GM19238 (cell line): ENCODE measurements around the gene CYTH3.
"Not testable (repeated sequence)": the region's sequence is repeated elsewhere in the genome, so short reads cannot be mapped to it uniquely, and the experiment has no call there.

Source experiments
- DNase-seq: peaks from one replicate; pipeline ENCODE4 v3.0.0; 2011; ENCODE audit warnings: low spot score; ENCODE audit not compliant: insufficient read length

The CYTH3 gene

DNA sequence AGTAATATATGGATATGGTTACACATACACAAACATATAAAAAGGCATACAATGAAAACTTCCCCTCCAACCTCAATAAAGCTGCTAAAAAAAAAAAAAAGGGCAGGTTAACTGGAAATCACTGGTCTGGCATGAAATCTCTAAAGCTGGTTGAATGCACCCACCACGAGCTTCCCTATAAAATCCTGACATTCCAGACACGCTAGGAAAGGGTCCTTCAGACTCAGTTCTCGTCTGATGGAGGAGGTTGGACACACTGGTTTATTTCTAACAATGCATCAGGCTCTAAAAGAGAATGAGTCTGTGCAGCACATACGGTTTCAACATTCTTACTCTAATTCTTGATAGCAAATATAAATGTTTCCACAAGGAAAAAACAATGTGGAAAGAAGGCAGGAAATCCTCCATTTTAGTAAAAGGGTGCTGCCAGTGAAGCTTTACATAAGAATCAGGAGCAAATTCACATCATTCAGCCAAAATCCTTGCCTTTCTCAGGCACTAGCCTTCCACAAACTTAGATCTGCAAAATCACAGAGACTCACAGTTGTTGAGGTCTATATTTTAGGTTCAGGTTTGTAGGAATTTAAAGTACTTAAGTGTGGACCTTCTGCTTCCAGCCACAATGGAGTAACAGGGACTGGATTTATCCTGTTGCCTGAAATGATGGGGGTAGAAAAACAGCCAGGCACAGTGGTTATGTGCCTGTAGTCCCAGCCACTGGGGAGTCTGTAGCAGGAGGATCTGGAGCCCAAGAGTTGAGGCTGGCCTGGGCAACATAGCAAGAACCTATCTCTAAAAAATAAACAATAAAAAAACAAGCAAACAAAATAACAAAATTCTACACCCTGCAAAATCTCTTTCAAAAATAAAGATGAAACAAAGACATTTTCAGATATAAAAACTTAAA is 73.5 kb downstream of the CYTH3 start:
- no peak for DNase-seq

DNA sequence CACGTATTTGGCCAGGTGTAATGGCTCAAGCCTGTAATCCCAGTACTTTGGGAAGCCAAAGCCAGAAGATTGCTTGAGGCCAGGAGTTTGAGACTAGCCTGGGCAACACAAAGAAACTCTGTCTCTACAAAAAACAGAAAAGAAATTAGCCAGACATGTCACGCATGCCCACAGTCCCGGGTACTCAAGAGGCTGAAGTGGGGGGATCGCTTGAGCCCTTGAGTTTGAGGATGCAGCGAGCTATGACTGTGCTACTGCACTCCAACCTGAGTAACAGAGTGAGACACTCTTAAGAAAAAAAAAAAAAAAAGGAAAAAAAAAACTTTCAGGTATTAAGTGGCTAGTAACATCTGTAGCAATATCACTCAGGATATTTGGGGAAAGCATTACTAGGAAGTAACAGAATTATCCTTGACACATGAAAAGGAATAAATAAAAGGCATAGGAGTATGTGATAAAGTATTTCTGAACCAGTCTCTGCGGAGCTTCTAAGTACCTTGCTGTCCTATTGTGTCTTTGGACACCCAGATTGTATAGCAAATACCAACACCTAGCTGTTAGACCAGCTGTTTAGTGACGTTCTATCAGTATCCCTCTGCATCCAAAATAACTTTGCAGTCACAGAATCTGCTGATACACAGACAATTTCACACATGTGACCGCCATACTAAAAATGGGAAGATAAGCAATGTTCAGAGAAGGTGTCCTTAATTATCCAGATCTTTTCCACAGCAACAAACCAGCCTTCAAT is 74.4 kb downstream of the CYTH3 start:
- no peak for DNase-seq

DNA sequence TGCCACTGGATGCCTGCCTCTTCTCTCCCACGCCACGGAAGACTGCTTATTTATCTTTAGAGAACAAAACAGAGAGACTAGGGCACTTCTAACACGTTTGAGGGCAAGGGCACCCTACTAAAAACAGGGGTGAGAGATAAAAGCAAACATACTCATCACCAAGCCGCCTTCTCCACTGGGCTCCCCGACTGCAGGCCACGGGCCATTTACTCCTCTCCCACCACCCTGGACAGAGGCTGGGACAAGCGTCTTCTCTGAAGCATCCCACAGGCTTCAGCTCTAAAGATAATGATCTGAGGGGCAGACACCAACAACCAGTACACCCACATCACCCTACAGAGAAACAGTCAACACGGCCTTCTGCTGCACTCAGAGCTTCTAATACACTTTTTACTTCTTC is 78.7 kb downstream of the CYTH3 start:
- no peak for DNase-seq

DNA sequence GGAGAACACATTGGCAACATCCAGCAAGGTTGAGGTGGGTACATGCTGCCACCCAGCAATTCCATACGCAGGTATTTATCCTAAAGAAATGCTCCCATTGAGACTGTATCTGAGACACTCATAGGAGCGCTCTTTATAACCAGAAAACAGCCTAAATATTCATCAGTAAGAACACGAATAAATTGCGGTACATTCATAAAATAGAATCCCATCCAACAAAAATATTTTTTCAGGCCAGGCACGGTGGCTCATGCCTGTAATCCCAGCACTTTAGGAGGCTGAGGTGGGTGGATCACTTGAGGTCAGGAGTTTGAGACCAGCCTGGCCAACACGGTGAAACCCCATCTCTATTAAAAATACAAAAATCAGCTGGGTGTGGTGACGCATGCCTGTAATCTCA is 81.9 kb downstream of the CYTH3 start:
- DNase-seq, result not testable (repeated sequence)

DNA sequence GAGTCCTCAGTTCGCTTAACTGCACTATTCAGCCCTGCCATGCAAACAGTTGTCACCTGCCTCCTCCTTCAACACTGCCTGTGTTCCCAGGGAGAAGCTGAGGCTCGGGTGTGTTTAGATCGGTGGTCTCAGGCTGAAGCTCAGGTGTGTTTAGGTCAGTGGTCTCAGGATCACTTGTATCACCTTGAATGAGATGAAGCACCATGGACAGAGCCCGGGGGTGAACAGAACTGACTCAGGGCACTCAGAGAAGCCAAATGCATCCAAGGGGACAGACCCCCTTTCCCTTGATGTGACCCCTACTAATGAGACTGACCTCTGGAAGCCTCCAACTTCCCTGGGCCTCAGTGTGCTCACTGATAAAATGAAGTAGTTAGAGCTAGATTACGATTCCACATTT is 84.0 kb downstream of the CYTH3 start:
- no peak for DNase-seq

DNA sequence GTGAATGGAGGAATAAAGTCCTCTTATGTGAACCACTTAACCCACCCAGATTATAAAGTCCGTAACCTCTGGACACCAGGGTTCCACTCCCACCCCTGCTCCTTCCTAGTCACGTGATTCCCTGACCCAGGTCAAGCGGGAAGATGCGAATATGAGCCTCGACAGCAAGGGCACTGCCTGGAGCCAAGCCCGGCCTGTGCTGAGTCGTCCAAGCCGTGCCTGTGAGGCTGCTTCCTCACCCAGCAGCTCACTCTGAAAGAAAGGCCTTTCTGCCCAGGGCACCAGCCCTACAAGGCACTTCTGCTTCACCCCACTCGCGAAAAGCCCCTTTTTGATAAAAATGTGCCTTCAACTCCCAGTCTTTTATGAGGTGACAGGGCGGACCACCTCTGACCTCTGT is 85.8 kb downstream of the CYTH3 start:
- DNase-seq, result no peak

DNA sequence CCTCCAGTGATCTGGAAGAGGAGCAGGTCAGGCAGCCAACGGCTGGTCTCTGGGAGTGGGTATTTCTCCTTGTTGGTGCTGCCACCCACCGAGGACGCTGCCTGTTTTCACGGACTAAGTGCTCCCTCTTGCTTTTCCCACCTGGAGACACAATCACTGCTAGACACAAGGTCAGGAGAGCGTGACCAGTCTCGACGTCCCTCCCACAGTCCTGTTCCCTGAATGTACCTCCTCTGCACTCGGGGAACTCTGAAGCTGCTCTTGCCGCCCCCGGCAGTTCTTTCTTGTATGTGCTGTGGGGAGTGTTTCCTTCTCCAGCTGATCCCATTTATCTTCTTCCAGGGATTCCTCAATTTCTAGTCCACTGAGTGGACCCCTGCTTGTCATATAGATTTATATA is 89.4 kb downstream of the CYTH3 start:
- DNase-seq, result no peak

DNA sequence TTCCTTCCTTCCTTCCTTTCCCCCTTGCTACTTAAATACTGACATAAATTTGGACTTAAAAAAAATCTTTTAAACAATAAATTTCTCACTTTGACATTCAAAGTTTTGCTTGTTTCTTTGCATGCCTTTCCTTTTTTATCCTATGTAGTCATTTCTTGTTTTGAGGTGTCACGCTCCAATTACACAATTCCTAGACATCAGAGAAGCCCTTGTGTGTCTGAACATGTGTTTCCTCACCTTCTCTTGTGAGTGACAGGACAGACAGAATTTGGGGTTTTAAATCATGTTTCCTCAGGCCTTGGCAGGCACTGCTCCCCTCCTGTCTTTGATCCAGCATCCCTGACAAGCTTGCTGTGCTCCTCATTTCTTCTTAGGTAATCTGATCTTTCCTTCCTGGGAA is 91.3 kb downstream of the CYTH3 start:
- no peak for DNase-seq

DNA sequence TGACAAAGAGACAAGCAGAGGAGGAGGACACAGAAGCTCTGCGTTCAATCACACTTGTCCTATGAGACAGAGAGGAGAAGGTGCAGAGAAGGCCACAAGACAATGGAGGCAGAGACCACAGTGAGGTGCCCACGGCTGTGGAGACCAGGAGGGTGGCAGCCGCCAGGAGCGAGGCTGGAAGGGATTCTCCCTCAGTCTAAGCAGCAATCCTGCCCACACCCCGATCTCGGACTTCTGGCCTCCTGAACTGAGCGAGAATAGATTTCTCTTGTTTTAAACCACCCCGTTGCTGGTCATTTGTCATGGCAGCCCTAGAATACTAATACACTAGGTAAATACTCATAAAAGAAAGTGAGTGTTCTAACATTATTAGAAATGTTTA is 92.1 kb downstream of the CYTH3 start:
- DNase-seq, result no peak

DNA sequence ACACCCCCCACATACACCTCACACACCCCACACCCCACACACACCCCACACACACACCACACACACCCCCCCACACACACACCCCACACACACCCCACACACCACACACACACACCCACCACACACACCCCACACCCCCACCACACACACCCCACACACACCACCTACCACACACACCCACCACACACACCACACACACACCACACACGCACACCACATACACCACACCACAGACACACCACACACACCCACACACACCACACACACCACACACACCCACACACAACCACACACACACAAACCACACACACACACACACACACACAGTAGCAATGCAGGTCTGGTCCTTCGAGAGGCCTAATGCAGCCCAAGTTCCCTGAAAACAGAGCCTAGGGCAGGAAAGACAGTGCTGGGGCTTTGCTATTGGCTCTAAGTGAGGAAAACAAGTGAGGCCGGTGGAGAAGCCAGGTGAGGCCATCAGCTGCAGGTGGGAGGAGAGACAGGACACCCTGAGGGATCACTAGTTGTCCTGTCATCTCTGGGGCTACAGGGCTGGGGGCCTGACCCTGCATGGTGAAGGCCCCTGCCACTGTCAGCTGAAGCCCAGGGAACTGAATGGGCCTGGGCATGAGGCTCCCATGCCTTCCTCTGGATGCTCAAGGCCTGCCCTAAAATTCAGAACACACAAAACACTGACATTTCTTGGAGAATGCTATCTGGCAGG is 92.6 kb downstream of the CYTH3 start:
- DNase-seq, result no peak

DNA sequence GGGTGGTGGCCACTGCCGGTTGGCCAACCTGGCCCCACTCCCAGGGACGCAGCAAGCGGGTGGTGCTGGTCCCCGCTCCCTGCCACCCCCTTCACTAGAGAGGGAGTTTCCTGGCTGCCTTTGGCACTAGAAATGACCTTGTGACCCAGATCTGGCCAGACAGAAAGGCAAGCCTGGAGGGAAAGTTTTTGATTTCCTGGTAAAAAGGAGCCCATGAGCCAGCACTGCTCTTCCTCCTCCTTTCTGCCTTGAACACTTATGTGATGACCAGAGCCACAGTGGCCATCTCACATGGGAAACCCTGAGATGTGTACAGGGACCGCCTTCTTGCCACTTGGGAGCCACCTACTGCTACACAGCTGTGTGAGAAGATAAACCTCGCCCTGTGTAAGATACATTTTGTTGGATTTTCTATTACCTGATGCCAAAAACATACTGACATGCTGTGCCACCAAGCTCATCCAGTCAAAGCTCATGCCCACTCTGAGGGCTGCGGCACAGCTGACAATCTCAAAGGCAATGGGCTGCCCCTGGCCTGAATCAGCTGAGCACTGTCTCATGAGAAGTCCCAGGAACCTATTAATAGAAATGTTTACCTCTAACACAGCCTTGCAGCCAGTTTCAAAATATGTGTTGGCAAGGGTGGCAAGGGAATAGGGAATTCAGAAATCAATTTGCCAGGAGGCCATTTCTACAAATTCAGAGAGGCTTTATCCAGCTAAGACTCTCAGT is 94.0 kb downstream of the CYTH3 start:
- no peak for DNase-seq

DNA sequence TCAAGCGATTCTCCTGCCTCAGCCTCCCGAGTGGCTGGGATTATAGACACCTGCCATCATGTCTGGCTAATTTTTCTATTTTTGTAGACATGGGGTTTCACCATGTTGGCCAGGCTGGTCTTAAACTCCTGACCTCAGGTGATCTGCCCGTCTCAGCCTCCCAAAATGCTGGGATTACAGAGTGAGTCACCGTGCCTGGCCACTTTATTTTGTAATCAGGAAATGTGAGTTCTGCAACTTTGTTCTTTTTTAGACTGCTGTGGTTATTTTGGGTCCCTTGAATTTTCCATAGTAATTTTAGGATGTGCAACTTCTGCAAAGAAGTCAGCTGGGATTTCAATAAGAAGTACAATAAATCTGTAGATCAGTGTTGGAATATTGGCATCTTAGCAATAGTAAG is 96.8 kb downstream of the CYTH3 start:
- DNase-seq, result no peak

DNA sequence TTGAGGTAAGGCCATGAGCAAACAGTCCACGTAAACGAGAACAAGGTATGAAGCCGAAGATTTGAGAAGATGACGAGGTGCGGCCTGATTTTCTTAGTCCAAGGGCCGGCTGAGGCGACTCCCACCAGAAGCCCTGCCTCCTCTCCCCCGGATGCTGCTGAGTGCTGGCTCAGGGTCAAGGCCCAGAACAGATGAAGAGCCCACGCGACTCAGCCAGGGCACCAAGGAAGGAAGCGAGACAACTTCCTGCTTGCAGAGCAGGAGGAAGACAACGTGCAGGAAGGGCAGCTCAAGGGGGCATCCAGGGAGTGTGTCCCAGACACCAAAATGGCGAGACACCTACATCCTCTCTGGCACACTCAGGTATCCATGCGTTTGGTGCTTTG is 99.5 kb downstream of the CYTH3 start:
- DNase-seq, result no peak

DNA sequence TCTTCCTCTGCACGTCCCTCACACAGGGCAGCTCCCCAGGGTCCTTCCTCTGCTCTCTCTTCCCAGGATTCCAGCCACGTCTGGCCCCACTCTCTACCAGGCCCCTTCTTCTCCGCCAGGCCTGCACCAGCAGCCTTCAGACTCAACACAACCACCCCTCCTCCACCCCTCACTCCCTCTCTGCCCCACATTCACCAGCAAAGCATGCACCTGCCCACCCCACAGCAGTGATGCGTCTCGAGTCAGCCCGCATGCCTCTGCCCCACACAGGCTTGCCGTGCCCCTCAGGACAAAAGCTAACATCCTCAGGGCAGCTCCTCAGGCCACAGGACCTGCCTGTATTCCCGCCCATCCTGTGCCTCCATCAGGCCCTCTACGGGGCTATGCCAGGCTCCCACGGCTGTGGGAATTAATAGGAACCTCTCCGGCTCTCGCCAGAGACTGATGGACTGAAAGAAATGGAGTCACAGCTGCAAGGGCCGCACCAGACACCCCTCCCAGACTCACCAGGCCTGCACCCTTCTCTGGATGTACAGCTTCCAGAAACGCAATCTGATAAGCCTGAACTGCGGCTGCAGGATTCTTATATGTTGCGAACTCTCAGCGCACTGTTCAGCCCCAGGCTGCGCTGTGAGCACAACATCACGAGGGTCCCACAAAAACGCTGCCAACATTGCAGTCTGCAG is 100.1 kb downstream of the CYTH3 start:
- no peak for DNase-seq

DNA sequence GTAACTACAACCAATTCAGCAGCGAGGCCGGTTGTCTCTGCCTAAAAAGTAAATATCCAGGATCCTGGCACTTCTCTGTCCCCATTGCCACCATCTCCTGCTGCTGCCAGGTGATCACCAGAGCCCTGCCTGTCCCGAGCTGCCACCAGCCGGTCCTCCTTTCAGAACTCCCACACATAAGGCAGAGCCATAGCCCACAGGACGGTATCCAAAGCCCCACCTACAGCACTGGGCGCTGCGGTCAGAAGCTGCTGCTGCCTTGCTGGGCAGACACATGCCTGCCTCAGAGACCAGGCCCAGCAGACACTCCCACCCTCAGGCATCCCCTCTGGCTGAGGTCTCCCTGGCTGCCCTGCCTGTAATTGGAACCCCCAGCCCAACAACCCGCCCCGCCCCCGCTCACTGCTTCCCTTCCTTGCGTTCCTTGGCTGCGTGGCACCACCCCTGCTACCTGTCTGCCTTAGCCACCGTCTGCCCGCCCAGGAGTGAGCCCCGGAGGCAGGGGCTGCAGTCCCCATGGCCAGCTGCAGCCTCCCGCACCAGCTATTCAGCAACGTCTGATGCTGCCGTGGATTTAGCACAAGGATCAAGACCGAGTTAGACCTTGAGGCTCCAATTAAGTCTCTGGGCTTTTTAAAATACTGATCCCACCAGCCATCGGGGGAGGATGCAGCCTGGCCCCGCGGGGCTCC is 100.7 kb downstream of the CYTH3 start:
- DNase-seq, result no peak

DNA sequence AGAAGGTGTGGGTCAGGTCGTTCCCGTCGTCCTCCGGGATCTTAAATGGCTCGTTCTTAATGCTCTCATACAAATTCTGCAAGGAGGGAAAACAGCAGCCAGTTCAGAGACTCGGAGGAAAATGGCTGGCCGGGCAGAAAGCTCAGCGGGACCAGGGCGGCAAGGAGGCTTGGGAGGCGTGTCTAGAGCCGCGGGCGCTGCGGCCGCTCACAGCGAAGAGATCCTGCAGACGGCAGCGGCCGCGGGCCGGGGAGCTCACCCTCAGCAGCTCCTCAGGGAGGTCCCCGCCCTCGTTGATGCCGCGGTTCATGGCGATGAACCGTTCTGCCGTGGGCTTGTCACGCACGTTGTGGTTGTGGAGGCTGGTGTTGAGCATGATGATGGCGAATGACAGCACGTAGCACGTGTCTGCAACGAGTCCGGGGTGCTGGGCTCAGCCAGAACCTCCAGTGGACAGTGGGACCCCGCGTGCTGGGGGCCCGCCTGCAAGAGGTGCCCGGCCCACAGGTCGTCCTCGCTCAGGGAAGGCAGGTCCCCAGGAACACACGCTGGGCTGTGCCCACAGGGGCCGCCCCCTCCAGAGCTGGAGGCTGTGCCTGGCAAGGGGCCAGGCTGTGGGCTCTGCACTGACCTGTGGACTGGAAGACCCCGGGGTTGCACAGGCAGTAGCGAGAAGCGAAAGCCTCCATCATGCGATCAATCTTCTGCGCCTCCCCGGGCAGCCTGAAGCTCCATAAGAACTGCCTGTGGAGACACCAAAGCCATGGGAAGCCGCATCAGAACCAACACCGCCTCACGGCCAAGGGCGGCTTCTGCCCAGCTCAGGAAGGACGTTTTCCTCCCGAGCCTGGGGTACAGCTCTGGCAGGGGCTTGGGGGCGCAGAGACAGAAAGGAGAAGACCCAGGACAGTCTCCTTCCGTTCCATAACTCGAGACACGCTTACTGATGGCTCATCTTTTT is 101.6 kb downstream of the CYTH3 start:
- no peak for DNase-seq

DNA sequence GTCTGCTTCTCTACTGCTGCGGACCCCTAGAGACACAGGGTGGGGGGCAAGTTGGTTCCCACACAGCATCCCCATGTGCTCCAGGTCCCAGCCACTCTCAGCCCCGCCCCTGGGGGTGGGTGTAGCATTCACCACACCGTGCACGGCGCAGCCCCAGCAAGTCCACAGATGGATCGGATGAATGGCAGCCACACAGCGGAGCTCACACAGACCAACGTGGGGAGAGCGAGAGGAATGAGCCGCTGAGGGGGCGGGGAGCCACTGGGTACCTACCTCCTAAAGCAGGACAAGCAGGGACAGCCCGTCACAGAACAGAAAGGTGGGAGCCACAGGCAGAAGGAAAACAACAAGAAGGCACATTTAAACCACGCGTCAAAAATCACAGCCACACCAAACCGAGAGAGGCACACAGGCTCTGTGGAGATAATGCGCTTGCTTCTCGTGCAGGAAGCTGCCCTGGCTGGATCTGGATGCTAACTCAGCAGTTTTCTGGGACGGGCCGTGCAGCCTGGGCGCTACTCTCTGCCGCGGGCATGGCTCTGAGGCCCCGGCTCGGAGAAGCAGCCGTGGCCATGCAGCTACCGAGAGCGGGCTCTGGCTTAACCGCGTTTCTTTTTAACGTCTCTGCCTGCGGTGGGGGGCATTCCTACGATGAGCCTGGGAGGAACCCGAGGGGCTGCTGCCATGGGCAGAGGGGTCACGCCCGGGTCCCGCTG is 102.5 kb downstream of the CYTH3 start:
- DNase-seq, result no peak

DNA sequence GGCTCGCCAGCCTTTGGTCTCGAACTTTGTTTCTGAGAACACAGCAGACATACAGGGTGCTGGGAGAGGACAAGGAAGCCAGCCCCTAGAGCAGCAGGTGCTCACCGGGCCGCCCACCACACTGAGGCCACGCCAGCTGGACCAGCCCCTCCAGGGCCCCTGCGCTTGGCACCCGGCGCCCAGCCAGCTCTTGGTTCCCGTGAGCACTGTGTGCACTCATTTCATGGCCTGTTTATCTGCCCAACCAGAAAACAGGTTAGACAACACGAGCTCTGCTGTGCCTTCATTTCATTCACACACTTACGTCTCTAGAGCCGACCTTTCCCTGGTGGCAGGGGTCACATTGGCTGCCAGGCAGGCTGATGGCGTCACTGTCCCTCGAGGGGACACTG is 104.0 kb downstream of the CYTH3 start:
- DNase-seq, result no peak
